Erythroblast (primary cell): ENCODE data around the gene ZNF473.

Experiments used
- GATA1 ChIP-seq: IDR thresholded peaks from 2 replicates; pipeline ENCODE4 v1.6.1; 2011; ENCODE audit warnings: low read depth, mild to moderate bottlenecking, control low read depth, low read length, moderate library complexity
- POLR2A ChIP-seq: IDR thresholded peaks from 2 replicates; pipeline ENCODE4 v1.6.1; 2011; ENCODE audit warnings: mild to moderate bottlenecking, low read length

DNA sequence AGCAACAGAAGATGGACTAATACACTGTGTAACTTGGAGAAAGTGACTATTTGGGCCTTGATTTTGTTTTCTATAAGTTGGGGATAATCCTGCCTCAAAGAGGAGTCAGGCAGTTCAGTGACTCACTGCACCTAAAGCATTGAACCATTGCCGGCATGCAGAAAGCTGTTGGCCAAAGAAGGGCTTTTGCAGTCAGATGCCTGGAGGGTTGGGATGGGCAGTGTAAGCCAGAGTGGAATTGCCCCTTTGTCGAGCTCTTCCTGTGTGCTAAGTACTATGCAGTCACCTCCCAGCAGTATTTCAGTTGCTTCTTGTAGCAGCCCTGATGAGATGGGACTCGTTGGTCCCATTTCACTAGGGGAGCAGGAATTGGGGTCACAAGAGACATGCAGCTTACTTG, 11.1 kb downstream of the ZNF473 start:
- TF ChIP-seq POLR2A: no peak
- TF ChIP-seq GATA1: no peak
